NCI-H1048 (cell line): ENCODE results near the gene ATP12A.

Source experiments
- DNase-seq: peaks from one replicate; lab custom pipeline; 2025; lab: John Stamatoyannopoulos, UW

Gene ATP12A

GRCh38 chr13:24734950-24735349, 54.7 kb downstream of the ATP12A start:
- DNase-seq: no peak

GRCh38 chr13:24737042-24737441, 56.8 kb downstream of the ATP12A start:
- DNase-seq: no peak

GRCh38 chr13:24738366-24738847, 58.2 kb downstream of the ATP12A start:
- no peak for DNase-seq

GRCh38 chr13:24740014-24740890, 60.0 kb downstream of the ATP12A start:
- no peak for DNase-seq

- no peak for DNase-seq
Observed at GRCh38 chr13:24741016-24741662, 60.9 kb downstream of the ATP12A start.

GRCh38 chr13:24741791-24742190, 61.6 kb downstream of the ATP12A start:
- DNase-seq: no peak

GRCh38 chr13:24742294-24742693, 62.1 kb downstream of the ATP12A start:
- DNase-seq: no peak

- no peak for DNase-seq
Observed at GRCh38 chr13:24742977-24743376, 62.8 kb downstream of the ATP12A start.

GRCh38 chr13:24744247-24744646, 64.0 kb downstream of the ATP12A start:
- no peak for DNase-seq

- DNase-seq: no peak
Observed at GRCh38 chr13:24745516-24745860, 65.3 kb downstream of the ATP12A start.

- no peak for DNase-seq
Observed at GRCh38 chr13:24745861-24746617, 65.8 kb downstream of the ATP12A start.

GRCh38 chr13:24746618-24747247, 66.5 kb downstream of the ATP12A start:
- DNase-seq: no peak

GRCh38 chr13:24747248-24748060, 67.2 kb downstream of the ATP12A start:
- no peak for DNase-seq

- no peak for DNase-seq
Observed at GRCh38 chr13:24748061-24748400, 67.8 kb downstream of the ATP12A start.

GRCh38 chr13:24759197-24759596, 79.0 kb downstream of the ATP12A start:
- no peak for DNase-seq
